ENCODE measurements around the gene CREB3.

The CREB3 gene

GRCh38 chr9:35729700-35730485 lies 2.6 kb upstream of the CREB3 start:
- H3K9ac ChIP-seq (ENCODE audit: low read depth, low read length, poor library complexity, severe bottlenecking), result peak overlapping the region; percentile 92
- H2AFZ ChIP-seq (ENCODE audit: low read length), result no peak overlapping the region
- TF ChIP-seq CTCF (conservative IDR thresholded peaks at IDR 0.05; ENCODE audit: low read length) (peak; percentile 77), EZH2phosphoT487 (IDR thresholded peaks at IDR 0.05; ENCODE audit: borderline replicate concordance) (no peak)
- H3K4me1 ChIP-seq (ENCODE audit: insufficient read depth, low read length, poor library complexity, severe bottlenecking), result peaks cover 56% of the 10 kb centered on the region
- H3F3A ChIP-seq (ENCODE audit: low read depth), result peaks cover 17% of the 10 kb centered on the region
- H3K9me3 ChIP-seq (ENCODE audit: insufficient read depth, low read depth, low read length), result no peaks in the 10 kb centered on the region
- H3K36me3 ChIP-seq (ENCODE audit: insufficient read depth, low read length), result peaks cover 8% of the 10 kb centered on the region; the same call in 1 of the 2 replicates
- H3K27me3 ChIP-seq (ENCODE audit: insufficient read depth, low read length, poor library complexity, severe bottlenecking), result no peaks in the 10 kb centered on the region
- peaks cover 79% of the 10 kb centered on the region for H3K79me2 ChIP-seq (ENCODE audit: insufficient read depth, low read length)
- H3K4me2 ChIP-seq (ENCODE audit: low read depth, low read length, poor library complexity, severe bottlenecking), result peak overlapping the region; percentile 99
- H4K20me1 ChIP-seq (ENCODE audit: insufficient read depth, low read length, poor library complexity, severe bottlenecking), result peaks cover 36% of the 10 kb centered on the region
- H3K4me3 ChIP-seq (ENCODE audit: low read length, poor library complexity, severe bottlenecking), result peak overlapping the region; percentile 81
- no peaks in the 10 kb centered on the region for H3K9me2 ChIP-seq (replicated peaks; ENCODE audit: low read depth, low read length)

GRCh38 chr9:35730486-35730854 lies 2.0 kb upstream of the CREB3 start:
- Histone ChIP-seq H4K20me1 (ENCODE audit: insufficient read depth, low read length, poor library complexity, severe bottlenecking) (peaks cover 36% of the 10 kb centered on the region), H3K9me3 (ENCODE audit: insufficient read depth, low read depth, low read length) (no peaks in the 10 kb centered on the region), H3K4me2 (ENCODE audit: low read depth, low read length, poor library complexity, severe bottlenecking) (peak overlapping the region; percentile 99), H3F3A (ENCODE audit: low read depth) (peaks cover 17% of the 10 kb centered on the region), H3K4me1 (ENCODE audit: insufficient read depth, low read length, poor library complexity, severe bottlenecking) (peaks cover 56% of the 10 kb centered on the region), H3K9ac (ENCODE audit: low read depth, low read length, poor library complexity, severe bottlenecking) (peak overlapping the region; percentile 92), H3K79me2 (ENCODE audit: insufficient read depth, low read length) (peaks cover 75% of the 10 kb centered on the region), H3K36me3 (ENCODE audit: insufficient read depth, low read length) (peaks cover 8% of the 10 kb centered on the region; the same call in 1 of the 2 replicates), H3K27me3 (ENCODE audit: insufficient read depth, low read length, poor library complexity, severe bottlenecking) (no peaks in the 10 kb centered on the region), H3K4me3 (ENCODE audit: low read length, poor library complexity, severe bottlenecking) (peak overlapping the region; percentile 81), H2AFZ (ENCODE audit: low read length) (no peak overlapping the region), H3K9me2 (replicated peaks; ENCODE audit: low read depth, low read length) (no peaks in the 10 kb centered on the region)
- TF ChIP-seq EZH2phosphoT487 (IDR thresholded peaks at IDR 0.05; ENCODE audit: borderline replicate concordance) (no peak), CTCF (conservative IDR thresholded peaks at IDR 0.05; ENCODE audit: low read length) (no peak)

DNA sequence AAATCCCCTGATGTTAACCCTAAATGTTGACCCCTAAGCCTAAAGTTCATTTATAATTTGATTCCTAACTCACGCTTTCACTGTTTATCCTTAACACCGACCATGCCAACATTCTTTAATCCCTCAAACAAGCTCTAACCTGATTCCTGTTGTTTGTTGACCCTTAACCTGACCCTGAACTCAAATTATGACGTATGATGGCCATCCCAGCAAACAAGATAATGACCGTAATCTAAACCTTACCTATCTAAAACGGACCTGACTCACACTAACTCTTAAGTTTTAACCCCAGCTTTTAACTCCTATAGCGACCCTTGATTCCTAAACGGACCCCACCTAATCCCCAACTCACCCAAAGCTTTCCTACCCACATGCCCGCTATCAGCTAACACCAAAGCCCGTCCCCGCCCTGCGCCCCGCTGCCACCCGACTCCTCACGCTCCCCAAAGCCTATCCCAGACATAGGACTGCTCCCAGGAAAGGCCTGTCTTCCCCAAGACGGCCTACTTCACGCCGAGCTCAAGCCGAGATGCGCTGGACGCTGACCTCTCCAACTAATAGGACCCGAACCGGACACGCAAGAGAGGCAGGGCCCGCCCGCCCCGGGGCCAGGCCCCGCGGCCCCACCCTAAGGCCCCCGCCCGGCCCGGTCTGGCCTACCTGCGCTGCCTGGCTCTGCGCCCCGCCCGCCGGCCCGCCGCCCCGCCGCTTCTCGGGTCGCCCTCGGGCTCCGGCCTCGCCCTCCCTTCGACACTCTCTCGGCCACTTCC lies 866 bp upstream of the CREB3 start:
- Histone ChIP-seq H3K4me3 (ENCODE audit: low read length, poor library complexity, severe bottlenecking) (peak overlapping the region; percentile 81), H2AFZ (ENCODE audit: low read length) (peak overlapping the region; percentile 58; the same call in 1 of the 2 replicates), H3K27me3 (ENCODE audit: insufficient read depth, low read length, poor library complexity, severe bottlenecking) (no peaks in the 10 kb centered on the region), H4K20me1 (ENCODE audit: insufficient read depth, low read length, poor library complexity, severe bottlenecking) (peaks cover 31% of the 10 kb centered on the region), H3K9me2 (replicated peaks; ENCODE audit: low read depth, low read length) (no peaks in the 10 kb centered on the region), H3K4me1 (ENCODE audit: insufficient read depth, low read length, poor library complexity, severe bottlenecking) (peaks cover 54% of the 10 kb centered on the region), H3K9me3 (ENCODE audit: insufficient read depth, low read depth, low read length) (no peaks in the 10 kb centered on the region), H3F3A (ENCODE audit: low read depth) (peaks cover 17% of the 10 kb centered on the region), H3K9ac (ENCODE audit: low read depth, low read length, poor library complexity, severe bottlenecking) (peak overlapping the region; percentile 92), H3K79me2 (ENCODE audit: insufficient read depth, low read length) (peaks cover 66% of the 10 kb centered on the region), H3K4me2 (ENCODE audit: low read depth, low read length, poor library complexity, severe bottlenecking) (peak overlapping the region; percentile 99), H3K36me3 (ENCODE audit: insufficient read depth, low read length) (peaks cover 15% of the 10 kb centered on the region; the same call in 1 of the 2 replicates)
- TF ChIP-seq CTCF (conservative IDR thresholded peaks at IDR 0.05; ENCODE audit: low read length) (no peak), EZH2phosphoT487 (IDR thresholded peaks at IDR 0.05; ENCODE audit: borderline replicate concordance) (no peak)

Data from Loucy (cell line).